Dermis lymphatic vessel endothelial cell (primary cell): Measurements from ENCODE around the gene GFM1. TPM values are rescaled to one million over a fixed set of nuclear protein-coding genes. Genes with fewer than 3 reads are reported as not detected.

Source experiments
- total RNA-seq: library from RNA; depleted of rRNA; stranded (reverse); fragments of >200 nt; gene quantifications from 2 replicates; pipeline ENCODE4 v1.2.1, GENCODE V29; 2014

GFM1 gene
- total RNA-seq: 98.5 and 101 TPM in 2 replicates

DNA sequence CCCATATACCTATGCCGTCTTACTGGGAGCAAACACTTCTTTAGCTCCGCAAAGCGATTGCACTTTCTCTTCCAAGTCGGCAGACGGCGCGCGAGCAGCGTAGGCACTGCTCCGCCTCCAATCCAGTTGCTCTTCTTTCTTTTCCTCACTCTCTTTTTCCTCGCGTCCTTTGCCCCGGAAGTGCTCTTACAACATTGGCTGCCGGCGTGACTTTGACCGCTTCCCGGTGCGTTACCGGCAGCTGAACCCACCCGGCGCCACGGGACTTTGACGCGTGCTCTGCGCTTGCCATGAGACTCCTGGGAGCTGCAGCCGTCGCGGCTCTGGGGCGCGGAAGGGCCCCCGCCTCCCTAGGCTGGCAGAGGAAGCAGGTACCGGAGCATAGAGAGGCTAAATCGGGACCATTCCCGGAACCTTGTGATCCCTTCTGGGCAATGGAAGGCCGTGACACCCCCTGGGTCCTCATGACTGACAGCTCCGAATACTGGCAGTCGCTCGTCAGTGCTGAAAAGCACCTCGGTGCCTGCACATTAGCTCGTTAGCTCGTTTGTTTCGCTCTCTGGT is at the start of gene GFM1:
Gene GFM1 (plus strand): TSS at position 183 of the 564 bp plus-strand sequence. CDS start 108 bp downstream, at position 291.

GRCh38 chr3:158672215-158673176 is 28.2 kb downstream of the GFM1 start, which contains the start of gene LXN:
Gene LXN (minus strand): TSS chr3:158672648. CDS start chr3:158672478, 170 bp downstream.

GRCh38 chr3:158731938-158732855 is 87.9 kb downstream of the GFM1 start, which contains the start of gene RARRES1:
Gene RARRES1 (minus strand): TSS chr3:158732457. CDS start chr3:158732415, 42 bp downstream.

Other genes with a start within 250 kb of the GFM1 start
- gene MLF1, start 73.3 kb upstream of the GFM1 start, total RNA-seq: 6.9 and 9.0 TPM in 2 replicates
- gene LXN, start 28.1 kb downstream of the GFM1 start, total RNA-seq: 29.8 and 40.4 TPM in 2 replicates
- 0.98 and 2.3 TPM in 2 replicates for gene RARRES1, start 87.9 kb downstream of the GFM1 start, total RNA-seq
- 76.4 and 99.7 TPM in 2 replicates for gene MFSD1, start 157.5 kb downstream of the GFM1 start, total RNA-seq